HepG2 (cell line): ENCODE measurements around the gene CYB5R2. TPM values are rescaled to one million over a fixed set of nuclear protein-coding genes. Genes with fewer than 3 reads are reported as not detected.
A peak's percentile ranks its signal among the peaks of the same experiment; 100 is the strongest.

ENCODE experiments used
- ARNT ChIP-seq: fragments of 450-650 bp; IDR thresholded peaks from 2 replicates; pipeline ENCODE4 v1.6.1; 2017
- CC2D1A ChIP-seq: sonication (generic); formaldehyde crosslinking; IDR thresholded peaks from 2 replicates; pipeline ENCODE4 v1.8.1; 2023; ENCODE audit warnings: mild to moderate bottlenecking, missing genetic modification reagents
- CENPX ChIP-seq: sonication (generic); formaldehyde crosslinking; IDR thresholded peaks from 2 replicates; pipeline ENCODE4 v1.9.0; 2021; ENCODE audit warnings: mild to moderate bottlenecking, missing genetic modification reagents, moderate library complexity
- FOXP1 ChIP-seq, 2 experiments: fragments of 450-650 bp in 1 of 2; IDR thresholded peaks; 2 replicates each; pipeline ENCODE4 v1.6.1; 2017 to 2018; ENCODE audit warnings: antibody characterized with exemption in 1 of 2
- HCFC1 ChIP-seq: fragments of 150-350 bp; IDR thresholded peaks from 2 replicates; pipeline ENCODE4 v1.6.1; 2014; ENCODE audit warnings: low read depth, low read length
- HNF4A ChIP-seq: sonication (generic); formaldehyde crosslinking; IDR thresholded peaks from 2 replicates; pipeline ENCODE4 v1.4.0; 2020; ENCODE audit warnings: missing genetic modification reagents
- MBNL3 ChIP-seq: fragments of 250-450 bp; sonication (Bioruptor Pico); conservative IDR thresholded peaks from 2 replicates; pipeline ENCODE4 v1.8.0; 2022; ENCODE audit warnings: mild to moderate bottlenecking, inconsistent platforms
- RCOR2 ChIP-seq: IDR thresholded peaks from 2 replicates; pipeline ENCODE4 v1.6.1; 2016; ENCODE audit warnings: missing biosample characterization, missing genetic modification reagents
- SAFB2 ChIP-seq: sonication (generic); formaldehyde crosslinking; IDR thresholded peaks from 2 replicates; pipeline ENCODE4 v1.5.1; 2020; ENCODE audit warnings: missing genetic modification reagents, low read depth, mild to moderate bottlenecking, borderline replicate concordance
- SAP130 ChIP-seq: IDR thresholded peaks from 2 replicates; pipeline ENCODE4 v1.6.1; 2016; ENCODE audit warnings: low read depth
- SKI ChIP-seq: fragments of 450-650 bp; IDR thresholded peaks from one replicate; pipeline ENCODE4 v1.6.1; 2018; ENCODE audit warnings: mild to moderate bottlenecking; ENCODE audit not compliant: partially characterized antibody
- TOPORS ChIP-seq: sonication (generic); formaldehyde crosslinking; IDR thresholded peaks from 2 replicates; pipeline ENCODE4 v1.8.0; 2023; ENCODE audit warnings: mild to moderate bottlenecking, missing genetic modification reagents
- XRCC5 ChIP-seq: fragments of 200-400 bp; formaldehyde crosslinking; optimal IDR thresholded peaks from 2 replicates; pipeline ENCODE3; 2017; ENCODE audit warnings: mild to moderate bottlenecking, low read length
- ZFAT ChIP-seq: sonication (generic); formaldehyde crosslinking; conservative IDR thresholded peaks from 2 replicates; pipeline ENCODE4 v1.8.1; 2023; ENCODE audit warnings: missing genetic modification reagents, inconsistent platforms
- ZFP1 ChIP-seq: IDR thresholded peaks from 2 replicates; pipeline ENCODE4 v1.6.1; 2016
- ZMYM2 ChIP-seq: sonication (generic); formaldehyde crosslinking; IDR thresholded peaks from 2 replicates; pipeline ENCODE4 v1.8.0; 2022; ENCODE audit warnings: mild to moderate bottlenecking, missing genetic modification reagents
- ZNF34 ChIP-seq: sonication (generic); formaldehyde crosslinking; IDR thresholded peaks from 2 replicates; pipeline ENCODE4 v1.4.0; 2020; ENCODE audit warnings: mild to moderate bottlenecking, missing genetic modification reagents, borderline replicate concordance
- ZNF644 ChIP-seq: IDR thresholded peaks from 2 replicates; pipeline ENCODE4 v1.6.1; 2016; ENCODE audit warnings: low read depth
- ZNF75D ChIP-seq: sonication (generic); formaldehyde crosslinking; IDR thresholded peaks from 2 replicates; pipeline ENCODE4 v1.8.1; 2023; ENCODE audit warnings: missing genetic modification reagents, mild to moderate bottlenecking, borderline replicate concordance
- ZNF883 ChIP-seq: sonication (generic); formaldehyde crosslinking; IDR thresholded peaks from 2 replicates; pipeline ENCODE4 v1.5.1; 2020; ENCODE audit warnings: mild to moderate bottlenecking, missing genetic modification reagents; ENCODE audit errors: not compliant biosample characterization
- ZSCAN9 ChIP-seq: IDR thresholded peaks from 2 replicates; pipeline ENCODE4 v1.6.1; 2016; ENCODE audit warnings: borderline replicate concordance
- polyA plus RNA-seq, 8 experiments: library from polyadenylated mRNA; depleted of rRNA in 3 of 8; stranded (reverse) in 7 of 8; unstranded in 1 of 8; fragments of >200 nt; fragmentation: Illumina TruSeq in 4 of 8; extraction: Trizol in 4 of 8; gene quantifications; 2 replicates each; pipeline versions ENCODE4 v1.2.1 to v1.2.3, GENCODE V29; 2011 to 2016; ENCODE audit warnings: low read depth in 4 of 8, missing spikeins in 1 of 8, mixed read lengths in 1 of 8; ENCODE audit not compliant: insufficient read depth in 1 of 8
- total RNA-seq, 5 experiments: library from RNA; depleted of rRNA; stranded (reverse); fragments of >200 nt; fragmentation: Illumina TruSeq; extraction: Trizol; gene quantifications; 2 replicates each; pipeline ENCODE4 v1.2.3, GENCODE V29; 2016; ENCODE audit warnings: low read depth in 1 of 5
- TF ChIP-seq, protein P1 (sequence below): sonication (generic); formaldehyde crosslinking; IDR thresholded peaks from 2 replicates; pipeline ENCODE4 v1.4.0; 2020; ENCODE audit warnings: mild to moderate bottlenecking, missing genetic modification reagents
- TF ChIP-seq, protein P2 (sequence below): sonication (generic); formaldehyde crosslinking; IDR thresholded peaks from 2 replicates; pipeline ENCODE4 v1.4.0; 2020; ENCODE audit warnings: low read depth, mild to moderate bottlenecking, missing genetic modification reagents
- TF ChIP-seq, protein P3 (sequence below): sonication (generic); formaldehyde crosslinking; conservative IDR thresholded peaks from 2 replicates; pipeline ENCODE4 v1.4.0; 2020; ENCODE audit warnings: missing genetic modification reagents
- TF ChIP-seq, protein P4 (sequence below): sonication (generic); formaldehyde crosslinking; conservative IDR thresholded peaks from 2 replicates; pipeline ENCODE4 v1.4.0; 2020; ENCODE audit warnings: mild to moderate bottlenecking, missing genetic modification reagents, moderate library complexity

CYB5R2 gene
- total and polyA plus RNA-seq, 2 of the 13 experiments (the other 11 are each of a cell fraction or from before 2014, with no cell fraction given): 0.40 to 0.51 TPM

DNA sequence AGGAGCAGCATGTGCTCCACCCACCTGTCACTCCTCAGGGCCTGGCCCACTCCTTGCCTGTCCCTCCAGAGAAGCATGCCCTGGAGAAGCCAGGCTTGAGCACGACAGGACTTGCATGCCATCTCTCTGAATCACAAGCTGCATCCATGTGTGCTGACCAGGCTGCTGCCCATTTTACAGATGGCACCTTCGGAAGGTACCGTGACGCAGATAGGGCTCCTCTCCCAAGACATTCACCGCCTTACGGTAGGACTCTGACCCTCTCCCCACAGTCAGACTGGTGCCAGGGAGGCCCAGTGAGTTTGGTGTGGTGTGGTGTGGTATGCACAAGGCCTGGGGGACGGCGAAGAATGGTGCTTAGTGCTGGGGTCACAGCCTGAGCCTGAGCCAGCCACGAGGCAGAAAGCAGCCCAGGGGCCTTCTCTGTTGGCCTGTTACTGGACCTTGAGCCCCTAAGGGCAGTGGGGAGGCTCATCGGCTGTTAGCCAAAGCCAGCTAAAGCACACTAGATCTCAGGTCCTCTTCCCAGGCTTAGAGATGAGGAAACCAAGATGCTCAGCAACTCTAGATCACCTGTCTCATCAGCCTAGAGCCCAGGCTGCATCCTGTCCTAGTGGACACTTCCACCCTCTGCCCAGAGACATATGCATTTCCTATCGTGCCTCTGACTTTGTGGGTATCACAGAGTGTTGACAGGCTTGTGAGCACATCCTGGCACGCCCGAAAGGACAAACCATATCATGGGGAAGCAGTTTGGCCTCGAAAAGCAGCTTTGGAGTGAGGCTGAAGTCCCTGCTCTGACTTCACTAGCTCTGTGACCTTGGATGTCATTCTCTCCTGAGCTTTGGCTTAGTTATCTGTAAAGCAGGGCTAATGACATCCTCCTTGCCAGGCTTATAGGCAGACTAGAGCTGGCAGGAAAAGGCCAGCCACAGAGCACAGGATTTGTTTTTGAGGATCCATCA is 17.8 kb downstream of the CYB5R2 start (continued):
- TF ChIP-seq, protein P1, sequence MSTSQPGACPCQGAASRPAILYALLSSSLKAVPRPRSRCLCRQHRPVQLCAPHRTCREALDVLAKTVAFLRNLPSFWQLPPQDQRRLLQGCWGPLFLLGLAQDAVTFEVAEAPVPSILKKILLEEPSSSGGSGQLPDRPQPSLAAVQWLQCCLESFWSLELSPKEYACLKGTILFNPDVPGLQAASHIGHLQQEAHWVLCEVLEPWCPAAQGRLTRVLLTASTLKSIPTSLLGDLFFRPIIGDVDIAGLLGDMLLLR (CRISPR knock-in tag): no peak
- TF ChIP-seq XRCC5: no peak
- peak; percentile 10; the same call in 1 of the 2 replicates for TF ChIP-seq SAP130 (CRISPR knock-in tag)
- TF ChIP-seq MBNL3 (CRISPR knock-in tag): no peak
- TF ChIP-seq ZFP1 (CRISPR knock-in tag): no peak
- no peak for TF ChIP-seq ARNT
- TF ChIP-seq SKI: no peak
- TF ChIP-seq, protein P2, sequence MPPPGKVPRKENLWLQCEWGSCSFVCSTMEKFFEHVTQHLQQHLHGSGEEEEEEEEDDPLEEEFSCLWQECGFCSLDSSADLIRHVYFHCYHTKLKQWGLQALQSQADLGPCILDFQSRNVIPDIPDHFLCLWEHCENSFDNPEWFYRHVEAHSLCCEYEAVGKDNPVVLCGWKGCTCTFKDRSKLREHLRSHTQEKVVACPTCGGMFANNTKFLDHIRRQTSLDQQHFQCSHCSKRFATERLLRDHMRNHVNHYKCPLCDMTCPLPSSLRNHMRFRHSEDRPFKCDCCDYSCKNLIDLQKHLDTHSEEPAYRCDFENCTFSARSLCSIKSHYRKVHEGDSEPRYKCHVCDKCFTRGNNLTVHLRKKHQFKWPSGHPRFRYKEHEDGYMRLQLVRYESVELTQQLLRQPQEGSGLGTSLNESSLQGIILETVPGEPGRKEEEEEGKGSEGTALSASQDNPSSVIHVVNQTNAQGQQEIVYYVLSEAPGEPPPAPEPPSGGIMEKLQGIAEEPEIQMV (CRISPR knock-in tag): no peak
- TF ChIP-seq RCOR2: no peak
- TF ChIP-seq HNF4A (CRISPR knock-in tag): peak; percentile 65
- no peak for TF ChIP-seq SAFB2
- TF ChIP-seq ZNF883: no peak
- no peak for TF ChIP-seq TOPORS
- TF ChIP-seq ZSCAN9: no peak
- TF ChIP-seq CC2D1A (CRISPR knock-in tag): no peak
- TF ChIP-seq ZNF34 (CRISPR knock-in tag): no peak
- no peak for TF ChIP-seq ZNF75D (CRISPR knock-in tag)
- TF ChIP-seq FOXP1 (IDR thresholded peaks at IDR 0.05): no peak
- TF ChIP-seq FOXP1 (CRISPR knock-in tag; IDR thresholded peaks at IDR 0.05): no peak
- no peak for TF ChIP-seq ZFAT (CRISPR knock-in tag)
- TF ChIP-seq HCFC1: no peak
- TF ChIP-seq, protein P3, sequence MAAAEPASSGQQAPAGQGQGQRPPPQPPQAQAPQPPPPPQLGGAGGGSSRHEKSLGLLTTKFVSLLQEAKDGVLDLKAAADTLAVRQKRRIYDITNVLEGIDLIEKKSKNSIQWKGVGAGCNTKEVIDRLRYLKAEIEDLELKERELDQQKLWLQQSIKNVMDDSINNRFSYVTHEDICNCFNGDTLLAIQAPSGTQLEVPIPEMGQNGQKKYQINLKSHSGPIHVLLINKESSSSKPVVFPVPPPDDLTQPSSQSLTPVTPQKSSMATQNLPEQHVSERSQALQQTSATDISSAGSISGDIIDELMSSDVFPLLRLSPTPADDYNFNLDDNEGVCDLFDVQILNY (CRISPR knock-in tag): no peak
- no peak for TF ChIP-seq ZNF644 (CRISPR knock-in tag)
- TF ChIP-seq CENPX (CRISPR knock-in tag): no peak
- TF ChIP-seq, protein P4, sequence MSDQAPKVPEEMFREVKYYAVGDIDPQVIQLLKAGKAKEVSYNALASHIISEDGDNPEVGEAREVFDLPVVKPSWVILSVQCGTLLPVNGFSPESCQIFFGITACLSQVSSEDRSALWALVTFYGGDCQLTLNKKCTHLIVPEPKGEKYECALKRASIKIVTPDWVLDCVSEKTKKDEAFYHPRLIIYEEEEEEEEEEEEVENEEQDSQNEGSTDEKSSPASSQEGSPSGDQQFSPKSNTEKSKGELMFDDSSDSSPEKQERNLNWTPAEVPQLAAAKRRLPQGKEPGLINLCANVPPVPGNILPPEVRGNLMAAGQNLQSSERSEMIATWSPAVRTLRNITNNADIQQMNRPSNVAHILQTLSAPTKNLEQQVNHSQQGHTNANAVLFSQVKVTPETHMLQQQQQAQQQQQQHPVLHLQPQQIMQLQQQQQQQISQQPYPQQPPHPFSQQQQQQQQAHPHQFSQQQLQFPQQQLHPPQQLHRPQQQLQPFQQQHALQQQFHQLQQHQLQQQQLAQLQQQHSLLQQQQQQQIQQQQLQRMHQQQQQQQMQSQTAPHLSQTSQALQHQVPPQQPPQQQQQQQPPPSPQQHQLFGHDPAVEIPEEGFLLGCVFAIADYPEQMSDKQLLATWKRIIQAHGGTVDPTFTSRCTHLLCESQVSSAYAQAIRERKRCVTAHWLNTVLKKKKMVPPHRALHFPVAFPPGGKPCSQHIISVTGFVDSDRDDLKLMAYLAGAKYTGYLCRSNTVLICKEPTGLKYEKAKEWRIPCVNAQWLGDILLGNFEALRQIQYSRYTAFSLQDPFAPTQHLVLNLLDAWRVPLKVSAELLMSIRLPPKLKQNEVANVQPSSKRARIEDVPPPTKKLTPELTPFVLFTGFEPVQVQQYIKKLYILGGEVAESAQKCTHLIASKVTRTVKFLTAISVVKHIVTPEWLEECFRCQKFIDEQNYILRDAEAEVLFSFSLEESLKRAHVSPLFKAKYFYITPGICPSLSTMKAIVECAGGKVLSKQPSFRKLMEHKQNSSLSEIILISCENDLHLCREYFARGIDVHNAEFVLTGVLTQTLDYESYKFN (CRISPR knock-in tag): peak; percentile 30; the same call in 1 of the 2 replicates
- TF ChIP-seq ZMYM2: 0 out of 2 replicates have a peak, but pooled peaks have one; percentile 11
